Measurements from ENCODE around the gene SLC14A1.
"Not testable (repeated sequence)": the region's sequence is repeated elsewhere in the genome, so short reads cannot be mapped to it uniquely, and the experiment has no call there.

SLC14A1 gene

DNA sequence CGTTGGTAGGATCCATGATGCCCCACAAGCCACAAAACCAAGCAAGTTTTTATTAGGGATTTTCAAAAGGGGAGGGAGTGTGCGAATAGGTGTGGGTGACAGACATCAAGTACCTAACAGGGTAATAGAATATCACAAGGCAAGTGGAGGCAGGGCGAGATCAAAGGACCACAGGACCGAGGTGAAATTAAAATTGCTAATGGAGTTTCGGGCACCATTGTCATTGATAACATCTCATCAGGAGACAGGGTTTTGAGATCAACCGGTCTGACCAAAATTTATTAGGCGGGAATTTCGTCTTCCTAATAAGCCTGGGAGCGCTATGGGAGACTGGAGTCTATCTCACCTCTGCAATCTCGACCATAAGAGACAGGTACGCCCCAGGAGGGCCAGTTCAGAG lies 33.7 kb downstream of the SLC14A1 start:
- DNase-seq (ENCODE audit: low spot score) = not testable (repeated sequence)

DNA sequence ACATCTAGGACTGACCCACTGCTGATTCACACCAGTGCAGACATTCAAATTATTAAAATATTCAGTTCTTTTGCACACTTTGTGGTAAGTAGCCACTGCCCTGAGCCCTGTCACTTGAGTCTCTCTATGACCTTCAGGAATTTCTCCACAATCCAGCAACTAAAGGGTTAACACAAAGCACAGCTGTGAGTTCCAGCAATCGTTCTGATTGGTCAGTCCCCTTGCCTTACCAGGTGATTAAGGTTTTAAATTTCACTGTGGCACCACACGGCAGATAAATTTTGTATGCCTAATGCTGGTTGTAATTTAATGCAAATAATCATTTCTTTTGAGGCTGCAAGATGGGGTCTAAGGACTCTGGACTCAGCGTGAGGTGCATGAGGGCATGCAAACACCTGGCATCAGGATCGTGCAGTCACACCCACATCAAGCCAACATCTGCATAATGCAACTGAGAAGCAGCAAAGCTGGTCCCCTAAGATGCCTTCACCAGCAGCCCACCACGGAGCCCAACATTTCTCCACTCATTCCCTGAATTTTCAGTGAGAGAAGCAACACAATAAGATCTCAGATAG lies 36.6 kb downstream of the SLC14A1 start:
- DNase-seq (ENCODE audit: low spot score) = no peak

DNA sequence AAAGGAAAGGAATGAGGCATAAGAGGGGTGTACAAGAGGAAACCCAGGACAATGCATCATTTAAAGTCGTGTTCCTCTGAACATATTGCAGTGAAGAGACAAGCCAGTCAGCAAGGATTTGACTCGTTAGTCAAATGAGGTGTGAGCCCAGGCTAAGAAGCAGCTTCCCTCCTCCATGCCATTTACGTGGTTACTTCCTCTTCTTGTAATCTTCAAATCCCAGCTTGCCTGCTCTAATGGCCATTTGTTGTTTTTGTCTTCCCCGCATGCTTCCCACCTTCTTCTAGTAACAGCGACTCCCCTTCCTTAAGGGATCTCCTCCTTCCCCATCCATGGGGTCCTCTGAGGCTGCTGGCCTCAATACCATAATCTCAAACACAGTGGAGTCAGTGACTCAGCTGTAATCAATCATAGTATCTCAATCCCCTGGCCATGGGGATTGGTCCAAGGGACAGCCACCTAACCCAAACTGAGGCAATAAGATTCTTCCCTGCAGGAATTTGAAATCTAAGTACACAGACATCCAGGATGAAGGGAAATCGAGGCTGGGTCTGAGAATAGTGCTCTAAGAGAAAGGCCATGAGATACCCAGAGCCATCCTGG lies 37.6 kb downstream of the SLC14A1 start:
- no peak for DNase-seq (ENCODE audit: low spot score)

DNA sequence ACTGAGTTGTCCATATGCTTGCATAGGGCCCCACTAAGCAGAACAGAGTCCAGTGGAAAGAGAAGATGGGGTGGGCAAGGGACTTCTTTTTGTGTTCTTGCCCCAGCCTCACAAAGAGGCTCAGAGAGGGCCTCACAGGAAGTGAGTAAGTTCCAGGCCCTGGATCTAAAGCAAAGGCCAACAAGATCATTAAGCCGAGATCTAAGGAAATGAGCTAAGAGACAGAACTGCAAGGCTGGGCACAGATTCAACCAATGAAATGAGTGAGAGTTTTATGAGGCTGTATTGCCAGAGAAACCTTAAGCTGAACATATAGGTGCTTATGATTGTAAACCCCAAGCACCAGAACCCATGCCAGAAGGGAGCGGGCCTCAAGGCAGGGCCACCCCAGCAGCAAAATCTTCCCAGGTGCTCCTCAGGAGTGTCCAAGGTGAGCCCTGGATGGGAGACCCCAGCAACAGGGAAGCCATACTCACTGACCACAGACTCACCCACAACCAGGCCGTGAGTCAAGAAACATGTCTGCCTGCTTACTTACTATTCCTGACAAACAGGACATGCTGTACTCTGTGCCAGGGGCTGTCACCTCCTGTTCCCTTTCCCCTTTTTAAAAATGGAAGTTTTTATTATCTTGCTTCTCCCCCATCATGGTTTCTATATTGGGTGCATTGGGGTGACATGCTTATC lies 40.2 kb downstream of the SLC14A1 start:
- DNase-seq (ENCODE audit: low spot score) = peak; percentile 24

DNA sequence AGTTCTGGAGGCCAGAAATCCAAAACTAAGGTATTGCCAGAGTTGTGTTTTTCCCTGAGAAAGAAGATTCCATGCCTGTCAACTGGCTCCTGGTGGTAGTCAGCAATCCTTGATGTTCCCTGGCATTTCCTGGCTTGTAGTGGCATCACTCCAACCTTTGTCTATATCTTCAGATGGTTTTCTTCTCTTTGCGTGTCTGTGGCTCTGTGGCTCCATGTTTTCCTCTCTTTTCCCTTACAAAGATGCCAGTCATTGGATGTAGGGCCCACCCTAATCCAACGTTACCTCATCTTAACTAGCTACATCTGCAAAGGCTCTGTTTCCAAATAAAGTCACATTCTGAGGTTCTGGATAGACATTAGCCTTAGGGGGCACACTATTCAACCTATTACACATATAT lies 41.8 kb downstream of the SLC14A1 start:
- no peak for DNase-seq (ENCODE audit: low spot score)

DNA sequence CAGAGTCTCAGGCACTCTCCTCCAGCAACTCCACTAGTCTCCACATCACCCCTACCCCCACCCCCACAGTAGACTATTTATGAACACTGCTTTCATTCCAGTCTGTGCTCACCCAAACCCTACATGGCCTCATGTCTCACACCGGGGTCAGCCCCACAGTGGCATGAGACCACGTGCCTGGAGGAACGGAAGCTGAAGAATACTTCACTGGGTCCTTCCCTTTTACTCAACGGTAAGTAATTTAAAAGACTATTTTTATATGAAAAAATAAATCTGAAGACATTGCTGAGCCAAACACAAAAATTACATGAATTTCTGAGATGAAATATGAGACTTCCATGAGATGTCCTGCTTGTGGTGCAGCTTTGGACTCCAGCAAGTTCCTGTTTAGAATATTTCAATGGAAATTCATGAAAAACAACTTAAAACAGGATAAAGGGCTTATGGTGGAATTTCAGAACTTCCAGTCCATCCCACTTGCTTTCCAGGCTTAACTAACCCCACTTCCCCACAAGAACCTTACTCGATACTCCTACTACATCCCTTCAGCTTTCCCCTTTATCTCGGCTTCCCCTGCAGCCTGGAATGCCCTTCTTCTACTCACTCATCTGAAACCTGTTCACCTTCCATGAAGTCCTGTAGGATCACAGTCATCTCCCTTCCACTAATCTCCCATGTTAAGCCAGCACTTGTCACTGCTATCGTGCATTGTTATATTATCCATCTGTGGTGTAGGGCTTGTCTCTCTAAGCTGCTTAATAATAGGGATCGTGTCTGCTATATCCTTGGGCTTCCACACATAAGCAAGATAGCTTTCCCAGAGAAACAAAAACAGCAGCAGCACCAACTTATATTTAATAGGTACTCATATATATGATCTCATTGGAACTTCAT lies 47.9 kb downstream of the SLC14A1 start:
- DNase-seq (ENCODE audit: low spot score) = no peak

DNA sequence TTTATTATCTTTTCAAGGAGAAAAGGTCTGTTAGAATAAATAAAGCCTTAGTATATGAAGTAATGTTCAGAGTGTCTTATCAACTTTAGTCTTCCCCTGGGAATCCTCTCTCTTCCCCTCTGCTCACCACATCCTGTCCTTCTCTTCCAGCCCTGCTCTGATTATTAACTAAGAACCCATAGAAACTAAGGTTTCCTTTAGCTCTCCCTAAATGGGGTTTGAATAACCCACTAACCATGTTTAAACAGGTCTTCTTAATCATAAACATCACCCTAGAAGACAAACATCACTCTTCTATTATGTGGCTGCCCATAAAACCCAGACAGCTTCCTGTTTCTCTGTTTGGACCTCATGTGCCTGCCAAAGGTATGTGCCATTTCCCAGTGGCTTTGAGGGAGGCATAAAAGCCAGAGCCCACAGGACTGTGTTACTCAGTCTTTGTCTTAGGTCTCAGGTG lies 50.1 kb downstream of the SLC14A1 start:
- DNase-seq (ENCODE audit: low spot score) = peak; percentile 4

DNA sequence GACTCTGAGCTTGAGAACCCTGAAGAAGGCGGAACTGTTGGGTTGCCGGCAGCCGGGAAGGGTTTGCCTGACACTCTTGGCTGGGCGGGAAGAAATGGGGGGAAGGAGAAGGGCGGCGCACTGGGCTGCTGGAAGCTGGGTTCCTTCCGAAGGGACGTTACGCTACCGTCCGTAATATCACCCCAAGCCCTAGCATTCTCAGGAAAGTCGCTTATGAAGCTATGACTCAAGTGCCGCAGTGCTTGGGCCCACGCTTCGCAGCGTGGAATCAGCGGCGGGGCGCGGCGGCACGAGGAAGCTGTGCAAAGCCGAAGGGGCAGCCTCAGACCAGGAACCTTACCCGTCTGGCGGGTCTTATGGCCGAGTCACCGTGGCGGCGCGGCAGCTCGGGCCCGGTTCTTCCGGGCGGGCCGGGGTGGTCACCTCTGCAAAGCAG lies 51.3 kb downstream of the SLC14A1 start:
- peak; percentile 91 for DNase-seq (ENCODE audit: low spot score)

DNA sequence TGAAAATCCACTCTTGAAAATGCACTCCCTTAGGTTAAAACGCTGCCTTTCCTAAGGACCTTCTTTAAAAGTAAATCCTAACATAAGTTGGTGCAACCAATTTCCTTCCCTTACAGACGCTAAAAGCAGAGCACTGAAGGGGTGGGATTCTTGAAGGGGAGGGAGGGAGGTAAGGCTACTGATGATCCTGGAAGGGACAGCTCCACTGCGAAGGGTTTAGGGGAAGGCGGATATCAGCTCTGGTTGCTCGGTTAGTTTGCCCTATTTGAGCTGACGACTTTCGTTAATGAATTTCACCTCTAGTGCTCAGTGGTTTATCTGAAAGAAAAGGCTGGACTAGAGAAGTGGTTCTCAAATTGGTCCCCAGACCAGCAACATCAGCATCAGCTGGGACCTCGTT lies 51.8 kb downstream of the SLC14A1 start:
- no peak for DNase-seq (ENCODE audit: low spot score)

DNA sequence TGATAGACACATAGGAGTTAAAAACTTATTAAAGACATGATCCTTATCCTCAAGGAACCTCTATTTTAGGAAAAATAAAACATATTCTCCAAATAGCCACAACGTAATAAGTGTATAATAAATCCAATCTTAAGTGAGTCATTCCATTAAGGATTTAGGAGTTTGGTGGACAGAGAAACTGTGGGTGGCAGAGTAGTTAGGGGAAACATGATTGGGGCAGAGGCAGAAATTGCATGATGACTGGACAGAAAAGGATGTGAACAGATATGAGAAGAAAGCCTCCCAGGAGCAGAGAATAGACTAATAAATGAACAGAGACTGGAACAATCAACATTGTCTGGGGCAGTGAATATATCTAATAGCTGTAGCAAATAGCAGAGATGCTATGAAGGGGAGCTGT lies 53.4 kb downstream of the SLC14A1 start:
- peak; percentile 71 for DNase-seq (ENCODE audit: low spot score)

DNA sequence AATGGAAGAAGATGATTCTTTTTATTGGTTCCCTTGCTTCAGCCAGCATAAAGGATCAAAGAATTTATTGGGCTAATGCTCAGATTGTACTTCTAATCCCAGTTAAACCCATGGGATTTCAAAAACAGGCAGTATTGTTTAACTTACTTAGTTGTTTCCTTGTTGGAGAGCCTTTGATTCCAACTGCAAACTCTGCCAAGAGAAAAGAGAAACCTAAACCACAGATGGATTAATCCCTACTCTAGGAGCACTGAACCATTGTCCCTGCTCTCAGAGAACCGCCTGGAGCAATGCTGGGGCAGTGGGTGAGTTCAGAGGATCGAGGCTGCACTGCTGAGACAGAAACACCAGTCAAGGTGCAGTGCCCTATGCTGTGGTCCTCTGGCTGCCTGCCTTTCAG lies 56.6 kb downstream of the SLC14A1 start:
- DNase-seq (ENCODE audit: low spot score) = peak; percentile 7

DNA sequence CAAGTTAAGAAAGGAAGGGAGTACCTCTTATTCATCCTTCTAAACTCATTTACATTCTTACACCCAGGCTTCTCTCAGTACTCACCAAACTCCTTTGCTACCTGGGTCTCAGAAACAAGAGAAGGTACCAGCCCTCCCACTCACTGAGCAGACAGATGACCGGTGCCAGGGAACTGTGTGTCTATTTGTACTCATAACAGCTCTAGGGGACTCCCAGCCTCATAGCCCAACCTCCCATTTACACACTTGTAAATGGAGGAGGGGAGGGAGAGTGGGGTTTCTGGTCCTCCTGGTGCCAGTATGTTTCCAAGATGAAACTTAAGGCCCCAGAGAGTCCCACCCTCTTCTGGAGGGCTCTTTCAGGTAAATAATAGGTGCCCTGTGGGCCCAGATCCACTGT lies 58.7 kb downstream of the SLC14A1 start:
- no peak for DNase-seq (ENCODE audit: low spot score)

DNA sequence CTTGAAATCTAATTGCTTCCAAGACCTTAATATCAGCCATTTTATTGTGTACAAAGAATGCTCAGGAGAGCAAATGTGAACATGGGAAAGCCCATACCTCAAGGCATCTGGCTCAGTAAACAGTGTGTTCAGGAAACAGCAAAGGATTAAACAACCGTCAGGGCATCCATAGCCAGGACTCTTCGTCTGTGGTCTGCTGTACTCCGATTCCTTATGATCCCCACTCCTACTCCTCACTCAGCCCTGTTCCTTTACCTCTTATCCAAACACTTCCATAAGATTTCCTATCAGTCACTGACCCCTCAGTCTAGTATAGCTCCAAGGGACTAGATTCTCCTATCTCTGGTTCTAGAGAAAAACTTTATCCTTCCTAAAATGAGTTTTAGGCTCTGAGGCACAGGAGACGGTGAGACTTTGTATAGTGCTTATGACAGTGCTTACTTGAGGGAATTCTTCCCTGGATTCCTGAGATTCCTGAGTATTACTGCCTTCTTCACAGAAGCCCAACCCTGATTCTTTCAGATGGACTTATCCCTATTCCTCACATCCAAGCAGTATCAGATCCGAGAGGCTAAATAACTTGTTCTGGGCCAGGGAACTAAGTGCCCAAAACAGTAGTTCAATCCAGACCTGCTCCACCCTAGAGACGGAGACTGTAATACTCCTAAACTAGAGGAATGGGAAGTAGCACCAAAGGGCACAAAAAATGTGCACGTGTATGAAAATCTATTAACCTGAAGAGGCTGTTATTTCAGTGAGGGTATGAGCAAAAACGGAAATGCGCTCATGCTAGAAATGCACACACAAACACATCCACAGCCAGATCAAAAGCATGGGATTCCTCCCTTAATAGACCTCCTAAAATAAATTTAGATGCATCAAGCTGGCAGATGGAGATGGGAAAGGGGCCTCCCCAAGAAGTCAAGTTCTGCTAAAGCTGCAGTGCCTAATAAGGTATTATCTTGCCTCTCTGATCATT lies 59.4 kb downstream of the SLC14A1 start:
- DNase-seq (ENCODE audit: low spot score) = peak; percentile 72

DNA sequence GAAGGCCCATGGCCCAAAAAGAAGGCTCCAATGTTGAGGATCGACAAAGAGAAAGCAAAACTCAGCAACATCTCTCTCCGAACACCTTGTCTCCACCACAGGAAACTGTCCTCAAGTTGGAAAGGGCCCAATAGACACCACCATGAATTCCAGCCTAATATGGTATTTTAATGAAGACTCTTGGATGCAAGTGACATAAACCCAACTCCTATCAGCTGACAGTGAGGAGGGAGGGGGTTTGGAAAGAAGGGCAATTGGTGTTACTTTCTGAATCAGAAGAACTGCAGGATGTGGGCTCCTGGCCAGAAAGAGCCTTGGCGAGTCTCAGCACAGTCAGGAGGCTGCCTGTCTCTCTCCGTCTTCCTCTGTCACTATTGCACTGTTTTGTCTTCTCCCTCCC lies 61.2 kb downstream of the SLC14A1 start:
- no peak for DNase-seq (ENCODE audit: low spot score)

DNA sequence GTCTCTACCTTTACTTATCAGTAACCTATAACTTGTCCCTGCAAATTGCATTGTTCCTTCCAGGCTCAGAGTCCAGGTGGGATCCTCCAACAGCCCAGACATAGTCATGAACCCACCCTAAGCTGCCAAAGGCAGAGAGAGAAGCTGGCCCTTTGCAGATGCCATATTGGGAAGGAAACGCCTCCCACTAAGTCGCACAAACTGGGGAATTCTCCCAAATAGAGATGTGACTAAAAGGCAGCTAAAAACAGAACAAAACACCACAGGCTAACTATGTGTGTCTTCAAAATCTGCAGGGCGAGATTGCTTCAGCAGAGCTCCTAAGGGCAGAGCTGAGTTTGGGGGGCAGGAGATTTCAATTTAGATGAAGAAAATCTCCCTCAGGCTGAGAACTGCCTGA lies 63.0 kb downstream of the SLC14A1 start:
- no peak for DNase-seq (ENCODE audit: low spot score)

DNA sequence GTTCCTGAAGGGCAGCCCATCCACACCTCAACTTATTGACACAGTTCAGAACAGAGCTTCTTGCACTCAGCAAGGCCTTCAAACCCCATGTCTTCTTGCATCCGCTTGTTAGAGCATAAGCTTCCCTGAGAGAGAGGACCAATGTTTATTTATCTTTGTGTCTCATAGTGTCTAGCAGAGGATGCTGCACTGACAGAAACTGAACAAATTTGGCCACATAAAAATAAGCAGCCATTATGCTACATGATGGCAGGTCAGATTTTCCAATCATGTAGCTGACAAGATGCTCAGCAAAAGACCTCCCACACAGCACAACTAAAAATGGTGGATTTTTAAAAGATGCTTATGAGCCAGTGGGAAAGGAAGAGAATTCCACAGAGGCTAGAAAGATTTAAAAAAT lies 63.4 kb downstream of the SLC14A1 start:
- DNase-seq (ENCODE audit: low spot score) = no peak

DNA sequence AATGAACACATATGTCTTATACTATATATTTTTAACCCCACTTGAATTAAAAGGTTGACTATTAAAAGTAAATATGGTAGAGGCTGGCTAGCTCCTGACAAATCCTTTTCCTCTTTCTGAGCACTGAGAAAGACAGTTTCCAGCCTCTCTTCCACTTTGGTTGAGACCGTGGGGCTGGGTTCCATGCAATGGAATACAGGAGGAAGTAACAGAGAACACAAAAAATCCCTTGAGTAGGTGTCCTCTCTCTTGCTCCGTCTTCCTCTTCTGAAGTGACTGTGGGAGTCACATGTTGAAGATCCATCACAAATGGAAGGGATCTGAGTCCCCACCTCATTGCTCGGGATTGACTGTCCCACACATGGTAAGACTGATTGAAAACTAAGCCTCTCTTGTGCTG lies 64.9 kb downstream of the SLC14A1 start:
- DNase-seq (ENCODE audit: low spot score) = no peak

DNA sequence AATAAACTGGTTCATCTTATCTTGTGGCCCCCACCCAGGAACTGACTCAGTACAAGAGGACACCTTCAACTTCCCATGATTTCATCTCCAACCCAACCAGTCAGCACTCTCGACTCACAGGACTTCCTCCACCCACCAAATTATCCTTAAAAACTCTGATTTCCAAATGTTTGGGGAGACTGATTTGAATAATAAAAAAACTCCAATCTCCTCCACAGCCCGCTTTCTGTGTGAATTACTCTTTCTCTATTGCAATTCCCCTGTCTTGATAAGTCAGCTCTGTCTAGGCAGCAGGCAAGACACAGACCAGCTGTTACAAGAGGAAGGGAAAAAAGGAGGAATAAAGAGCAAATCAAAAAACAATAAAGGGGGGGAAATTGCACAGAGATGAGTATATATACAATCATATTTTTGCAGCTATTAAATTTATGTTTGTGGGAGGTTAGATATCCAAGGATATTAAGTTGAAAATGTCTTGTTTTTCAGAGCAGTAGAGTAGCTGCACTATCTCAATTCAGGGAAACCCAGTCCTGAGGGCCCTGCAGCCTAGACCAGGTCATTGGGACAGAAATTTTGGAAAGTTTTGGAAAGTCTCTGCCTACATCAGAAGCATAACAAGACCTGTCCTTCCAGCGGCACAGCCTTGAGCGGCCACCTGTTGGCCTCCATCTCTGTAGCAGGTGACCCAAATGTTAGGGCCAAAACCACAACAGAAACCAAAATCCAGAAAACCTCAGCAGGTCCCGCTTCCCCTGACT lies 68.7 kb downstream of the SLC14A1 start:
- no peak for DNase-seq (ENCODE audit: low spot score)

DNA sequence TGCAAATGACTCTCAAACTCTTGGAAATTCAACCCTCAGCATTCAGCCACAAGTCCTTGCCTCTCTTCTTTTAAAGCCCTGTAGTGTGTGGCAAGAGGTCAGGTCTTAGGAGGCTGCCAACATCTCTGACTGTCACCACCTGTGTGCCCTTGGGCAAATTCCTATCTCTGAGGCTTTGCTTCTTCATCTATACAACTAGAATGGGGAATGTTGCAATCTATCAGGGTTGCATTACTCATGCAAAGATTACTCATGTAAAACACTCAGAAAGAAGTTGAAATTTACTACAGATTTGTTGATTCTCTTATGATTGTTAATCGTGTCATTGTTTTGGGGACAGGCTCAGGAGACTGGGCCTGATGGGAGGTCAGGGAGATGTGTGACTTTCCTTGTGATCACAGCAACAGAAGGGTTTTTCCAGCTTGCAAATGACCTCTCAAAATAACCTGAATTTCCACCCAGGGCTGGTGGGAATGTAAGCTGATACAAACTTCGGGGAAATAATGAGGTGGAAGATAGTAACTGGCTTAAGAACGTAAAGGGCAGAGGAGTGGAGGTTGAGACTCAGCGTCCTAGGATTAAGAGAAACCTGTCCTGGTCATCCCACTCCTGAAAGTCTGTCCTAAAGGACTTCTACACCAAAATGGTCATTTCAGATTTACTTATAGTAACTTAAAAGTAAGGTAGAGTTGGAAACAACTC lies 69.4 kb downstream of the SLC14A1 start:
- peak; percentile 75 for DNase-seq (ENCODE audit: low spot score)

DNA sequence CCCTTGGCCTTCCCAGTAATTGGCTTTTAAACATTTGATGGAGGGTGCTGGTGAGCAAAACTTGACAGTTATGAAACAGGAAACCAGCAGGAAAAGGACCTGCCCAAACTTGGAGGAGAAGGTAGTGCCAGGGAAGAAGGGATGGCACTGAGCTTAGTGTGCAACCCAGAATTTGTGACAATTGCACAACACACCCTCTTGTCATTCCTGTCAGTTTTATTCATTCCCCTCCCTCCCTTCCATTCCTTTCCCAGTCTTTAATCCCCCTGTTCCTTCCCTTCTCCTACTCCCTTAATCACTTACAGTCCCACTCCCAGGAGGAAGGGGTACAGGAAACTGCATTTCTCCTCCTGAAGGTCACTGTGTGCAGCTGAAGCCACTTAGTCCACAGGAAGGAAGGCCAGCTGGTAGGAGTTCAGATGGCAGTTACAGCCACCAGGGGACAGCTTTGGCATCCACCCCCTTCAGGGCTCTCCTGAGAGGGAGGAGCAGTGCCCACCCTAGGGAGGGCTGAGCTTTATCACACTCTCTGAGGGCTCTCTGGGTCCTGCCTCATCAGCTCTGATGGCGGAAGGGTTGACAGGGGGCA lies 77.5 kb downstream of the SLC14A1 start:
- no peak for DNase-seq (ENCODE audit: low spot score)

All from AG20443 (cell line).